ENCODE measurements around the gene NR3C2.
"Not testable (repeated sequence)": the region's sequence is repeated elsewhere in the genome, so short reads cannot be mapped to it uniquely, and the experiment has no call there.

NR3C2 gene

GRCh38 chr4:148364525-148364924 is 77.7 kb downstream of the NR3C2 start:
- DNase-seq, result no peak

- DNase-seq, result no peak
Measured at GRCh38 chr4:148359769-148360168, 82.4 kb downstream of the NR3C2 start.

- no peak for DNase-seq
Measured at GRCh38 chr4:148355442-148356123, 86.6 kb downstream of the NR3C2 start.

- no peak for DNase-seq
Measured at GRCh38 chr4:148354186-148354585, 88.0 kb downstream of the NR3C2 start.

GRCh38 chr4:148353571-148353970 is 88.6 kb downstream of the NR3C2 start:
- DNase-seq, result no peak

- no peak for DNase-seq
Measured at GRCh38 chr4:148349153-148349552, 93.1 kb downstream of the NR3C2 start.

- DNase-seq, result no peak
Measured at GRCh38 chr4:148346657-148347056, 95.6 kb downstream of the NR3C2 start.

- no peak for DNase-seq
Measured at GRCh38 chr4:148345509-148345908, 96.7 kb downstream of the NR3C2 start.

GRCh38 chr4:148344941-148345340 is 97.3 kb downstream of the NR3C2 start:
- DNase-seq, result no peak

- DNase-seq, result no peak
Measured at GRCh38 chr4:148344352-148344751, 97.9 kb downstream of the NR3C2 start.

- DNase-seq, result no peak
Measured at GRCh38 chr4:148341980-148342800, 100.0 kb downstream of the NR3C2 start.

GRCh38 chr4:148335133-148335532 is 107.1 kb downstream of the NR3C2 start:
- DNase-seq, result no peak

- no peak for DNase-seq
Measured at GRCh38 chr4:148333265-148333664, 108.9 kb downstream of the NR3C2 start.

- DNase-seq, result no peak
Measured at GRCh38 chr4:148332486-148332885, 109.7 kb downstream of the NR3C2 start.

- DNase-seq, result no peak
Measured at GRCh38 chr4:148330724-148331123, 111.5 kb downstream of the NR3C2 start.

GRCh38 chr4:148330161-148330560 is 112.1 kb downstream of the NR3C2 start:
- DNase-seq, result no peak

- DNase-seq, result no peak
Measured at GRCh38 chr4:148329751-148330150, 112.5 kb downstream of the NR3C2 start.

- no peak for DNase-seq
Measured at GRCh38 chr4:148327683-148328082, 114.5 kb downstream of the NR3C2 start.

- not testable (repeated sequence) for DNase-seq
Measured at GRCh38 chr4:148323316-148323715, 118.9 kb downstream of the NR3C2 start.

GRCh38 chr4:148315049-148315448 is 127.2 kb downstream of the NR3C2 start:
- no peak for DNase-seq

GRCh38 chr4:148312956-148313490 is 129.2 kb downstream of the NR3C2 start:
- DNase-seq, result no peak

GRCh38 chr4:148311526-148311925 is 130.7 kb downstream of the NR3C2 start:
- DNase-seq, result no peak

GRCh38 chr4:148310756-148311155 is 131.5 kb downstream of the NR3C2 start:
- no peak for DNase-seq

- DNase-seq, result no peak
Measured at GRCh38 chr4:148305751-148306150, 136.5 kb downstream of the NR3C2 start.
